Right lobe of liver (tissue), 4 donors: ENCODE measurements around the gene GRID1.

ENCODE experiments used
- POLR2A ChIP-seq: fragments of 450-650 bp; IDR thresholded peaks from one replicate; pipeline ENCODE4 v1.6.1; 2017; ENCODE audit warnings: antibody characterized with exemption, mild to moderate bottlenecking
- TF ChIP-seq, protein P1 (sequence below), 4 donors: fragments of 200-600 bp in 3 of 4; fragments of 450-650 bp in 1 of 4; IDR thresholded peaks; one replicate each; pipeline versions ENCODE4 v1.5.1 to v1.8.0; 2016 to 2022; ENCODE audit warnings: antibody characterized with exemption in 4 of 4, mild to moderate bottlenecking in 2 of 4
- donor health status: DM: no; HTN: no; CAD: no.
- donor health status: DM: no; HTN: no; CAD: no.
- donor health status: DM: no; HTN: yes; CAD: no.

DNA sequence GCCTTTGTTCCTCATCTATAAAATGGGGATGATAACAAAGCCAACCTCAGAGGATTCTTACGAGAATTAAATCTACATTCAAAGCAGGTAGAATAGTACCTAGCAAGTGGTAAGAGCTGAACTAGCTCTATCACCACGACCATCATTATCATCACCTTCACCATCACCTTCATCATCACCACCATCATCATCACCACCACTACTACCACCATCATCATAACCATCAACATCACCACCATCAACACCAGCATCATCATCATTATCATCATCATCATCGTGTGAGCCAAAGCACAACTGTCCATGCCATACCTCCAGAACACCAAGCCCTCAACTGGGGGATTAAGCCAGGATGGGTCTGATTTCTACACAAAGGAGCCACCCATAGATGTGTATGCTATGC is 206.8 kb downstream of the GRID1 start:
- TF ChIP-seq, protein P1, sequence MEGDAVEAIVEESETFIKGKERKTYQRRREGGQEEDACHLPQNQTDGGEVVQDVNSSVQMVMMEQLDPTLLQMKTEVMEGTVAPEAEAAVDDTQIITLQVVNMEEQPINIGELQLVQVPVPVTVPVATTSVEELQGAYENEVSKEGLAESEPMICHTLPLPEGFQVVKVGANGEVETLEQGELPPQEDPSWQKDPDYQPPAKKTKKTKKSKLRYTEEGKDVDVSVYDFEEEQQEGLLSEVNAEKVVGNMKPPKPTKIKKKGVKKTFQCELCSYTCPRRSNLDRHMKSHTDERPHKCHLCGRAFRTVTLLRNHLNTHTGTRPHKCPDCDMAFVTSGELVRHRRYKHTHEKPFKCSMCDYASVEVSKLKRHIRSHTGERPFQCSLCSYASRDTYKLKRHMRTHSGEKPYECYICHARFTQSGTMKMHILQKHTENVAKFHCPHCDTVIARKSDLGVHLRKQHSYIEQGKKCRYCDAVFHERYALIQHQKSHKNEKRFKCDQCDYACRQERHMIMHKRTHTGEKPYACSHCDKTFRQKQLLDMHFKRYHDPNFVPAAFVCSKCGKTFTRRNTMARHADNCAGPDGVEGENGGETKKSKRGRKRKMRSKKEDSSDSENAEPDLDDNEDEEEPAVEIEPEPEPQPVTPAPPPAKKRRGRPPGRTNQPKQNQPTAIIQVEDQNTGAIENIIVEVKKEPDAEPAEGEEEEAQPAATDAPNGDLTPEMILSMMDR (IDR thresholded peaks at IDR 0.05) = no peak
- no peak for TF ChIP-seq POLR2A
